OCI-M1 (cell line): ENCODE results near the gene TOB1.

Source experiments
- DNase-seq: peaks from one replicate; lab custom pipeline; 2025; lab: John Stamatoyannopoulos, UW

The TOB1 gene

GRCh38 chr17:50866261-50866949 lies at the start of gene TOB1:
Gene TOB1, minus strand, starts transcription at chr17:50866354. Its CDS starts 2,337 bp downstream, at chr17:50864017.
- peak; percentile 96 for DNase-seq

GRCh38 chr17:50914505-50915063 lies 48.4 kb upstream of the TOB1 start:
- no peak for DNase-seq

- no peak for DNase-seq
Measured at GRCh38 chr17:50913120-50913519, 47.0 kb upstream of the TOB1 start.

GRCh38 chr17:50911890-50912289 lies 45.7 kb upstream of the TOB1 start:
- DNase-seq: no peak

GRCh38 chr17:50911450-50911849 lies 45.3 kb upstream of the TOB1 start:
- DNase-seq: no peak

GRCh38 chr17:50909765-50910605 lies 43.8 kb upstream of the TOB1 start:
- no peak for DNase-seq

- no peak for DNase-seq
Measured at GRCh38 chr17:50908860-50909764, 43.0 kb upstream of the TOB1 start.

GRCh38 chr17:50908140-50908859 lies 42.1 kb upstream of the TOB1 start:
- no peak for DNase-seq

GRCh38 chr17:50906443-50906842 lies 40.3 kb upstream of the TOB1 start:
- no peak for DNase-seq

- DNase-seq: no peak
Measured at GRCh38 chr17:50905460-50905803, 39.3 kb upstream of the TOB1 start.

GRCh38 chr17:50904518-50905459 lies 38.6 kb upstream of the TOB1 start:
- DNase-seq: no peak

- no peak for DNase-seq
Measured at GRCh38 chr17:50903604-50904517, 37.7 kb upstream of the TOB1 start.

GRCh38 chr17:50902372-50903353 lies 36.5 kb upstream of the TOB1 start:
- DNase-seq: no peak

- DNase-seq: no peak
Measured at GRCh38 chr17:50900383-50900892, 34.3 kb upstream of the TOB1 start.

- DNase-seq: no peak
Measured at GRCh38 chr17:50899559-50900319, 33.6 kb upstream of the TOB1 start.

GRCh38 chr17:50899005-50899460 lies 32.9 kb upstream of the TOB1 start:
- DNase-seq: no peak
